Upper lobe of right lung (tissue), 1 donor: ENCODE results near the gene PAK4. TPM values are rescaled to one million over a fixed set of nuclear protein-coding genes. Genes with fewer than 3 reads are reported as not detected.

Experiments used
- ATAC-seq: fragments of 200-7000 bp; cut with Tn5 transposase; one replicate; pipeline ENCODE4 v1.9.1; 2020; ENCODE audit warnings: mild to moderate bottlenecking, moderate library complexity
- DNase-seq: peaks from one replicate; pipeline ENCODE4 v3.0.0-alpha.2; 2020
- H3K27ac ChIP-seq: fragments of 200-600 bp; one replicate; pipeline ENCODE4 v1.8.0; 2022
- H3K27me3 ChIP-seq: fragments of 200-600 bp; one replicate; pipeline ENCODE4 v1.8.0; 2022; ENCODE audit warnings: mild to moderate bottlenecking
- H3K36me3 ChIP-seq: fragments of 200-600 bp; one replicate; pipeline ENCODE4 v1.8.0; 2022
- H3K4me1 ChIP-seq: fragments of 200-600 bp; one replicate; pipeline ENCODE4 v1.8.0; 2022
- H3K4me3 ChIP-seq: fragments of 200-600 bp; one replicate; pipeline ENCODE4 v1.8.0; 2022; ENCODE audit warnings: mild to moderate bottlenecking
- H3K9me3 ChIP-seq: fragments of 200-600 bp; one replicate; pipeline ENCODE4 v1.8.0; 2022
- CTCF ChIP-seq: fragments of 200-600 bp; IDR thresholded peaks from one replicate; pipeline ENCODE4 v1.8.0; 2022; ENCODE audit warnings: antibody characterized with exemption
- intact Hi-C: fragments of 100-400 bp; cut with DNase I; formaldehyde crosslinking; loops from one replicate; pipeline ENCODE4 v1.11.0; 2022
- total RNA-seq: library from RNA; stranded (reverse); fragmentation: NEBNext Ultra II Directional; extraction: Animal tissue kit (Norgen Biotek cat#: 25700); gene quantifications from one replicate; pipeline ENCODE4 v1.2.1, GENCODE V29; 2021
- donor health status: DM: no; HTN: yes; CAD: no; lungs with severe emphysema.

Gene PAK4
- total RNA-seq, 1 donor from 2014 or later, result 72.8 TPM

- Histone ChIP-seq H3K4me3 (no peak overlapping the region), H3K27ac (peak overlapping the region; percentile 86), H3K4me1 (peaks cover 17% of the 10 kb centered on the region), H3K36me3 (peaks cover 33% of the 10 kb centered on the region), H3K27me3 (no peaks in the 10 kb centered on the region), H3K9me3 (no peaks in the 10 kb centered on the region)
- DNase-seq (no peak), ATAC-seq (no peak)
- no peak for TF ChIP-seq CTCF
- intact Hi-C loops, result no loop called here
Observed at GRCh38 chr19:39168258-39169142, 42.9 kb downstream of the PAK4 start.

- Histone ChIP-seq H3K9me3 (no peaks in the 10 kb centered on the region), H3K4me1 (peaks cover 17% of the 10 kb centered on the region), H3K36me3 (peaks cover 39% of the 10 kb centered on the region), H3K27me3 (no peaks in the 10 kb centered on the region), H3K27ac (no peak overlapping the region), H3K4me3 (no peak overlapping the region)
- TF ChIP-seq CTCF, result no peak
- intact Hi-C loops, result no loop called here
- ATAC-seq (no peak), DNase-seq (no peak)
Observed at GRCh38 chr19:39169143-39169810, 43.7 kb downstream of the PAK4 start.

DNA sequence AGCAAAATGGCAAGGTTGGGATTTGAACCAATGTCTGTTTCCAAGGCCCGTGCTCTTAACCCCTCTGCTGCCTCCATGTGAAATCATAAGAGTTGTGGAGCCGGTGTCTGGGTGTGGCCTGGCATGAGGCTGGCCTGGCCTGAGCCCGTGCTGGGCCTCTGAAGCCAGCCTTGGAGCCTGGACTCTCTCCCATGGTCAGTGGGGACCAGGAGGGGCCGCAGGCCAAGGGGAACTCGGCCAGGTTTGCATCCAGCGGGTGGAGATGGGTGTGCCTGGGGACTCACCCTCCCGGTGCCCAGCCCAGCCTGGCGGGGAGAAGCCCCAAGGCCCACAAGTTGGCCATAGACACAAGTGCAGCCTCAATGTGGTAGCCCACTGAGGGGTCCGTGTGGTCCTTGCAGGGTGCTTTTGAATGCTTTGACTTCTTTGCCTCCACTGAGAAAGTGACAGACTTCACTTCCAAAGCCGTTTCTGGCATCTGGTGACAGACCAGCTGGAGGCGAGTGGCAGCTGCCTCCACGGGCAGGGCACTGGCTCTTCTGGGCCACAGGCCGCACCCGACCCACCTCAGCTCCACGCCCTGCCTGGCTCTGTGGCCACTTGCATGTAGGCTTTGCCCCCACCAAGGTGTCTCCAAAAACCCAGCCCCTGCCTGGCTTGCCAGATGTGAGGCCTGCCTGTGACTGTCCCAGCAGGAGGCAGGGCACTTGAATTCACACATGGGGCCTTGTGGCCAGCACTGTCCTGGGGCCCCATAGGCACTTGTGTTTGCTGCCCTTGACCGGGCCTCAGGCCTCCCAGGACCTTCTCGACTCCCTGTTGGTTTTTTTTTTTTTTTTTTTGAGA, 45.0 kb downstream of the PAK4 start:
- Histone ChIP-seq H3K4me1 (peaks cover 17% of the 10 kb centered on the region), H3K4me3 (no peak overlapping the region), H3K36me3 (peaks cover 50% of the 10 kb centered on the region), H3K27ac (peak overlapping the region; percentile 17), H3K27me3 (no peaks in the 10 kb centered on the region), H3K9me3 (no peaks in the 10 kb centered on the region)
- TF ChIP-seq CTCF, result no peak
- ATAC-seq (no peak), DNase-seq (no peak)
- intact Hi-C loops, result no loop called here

DNA sequence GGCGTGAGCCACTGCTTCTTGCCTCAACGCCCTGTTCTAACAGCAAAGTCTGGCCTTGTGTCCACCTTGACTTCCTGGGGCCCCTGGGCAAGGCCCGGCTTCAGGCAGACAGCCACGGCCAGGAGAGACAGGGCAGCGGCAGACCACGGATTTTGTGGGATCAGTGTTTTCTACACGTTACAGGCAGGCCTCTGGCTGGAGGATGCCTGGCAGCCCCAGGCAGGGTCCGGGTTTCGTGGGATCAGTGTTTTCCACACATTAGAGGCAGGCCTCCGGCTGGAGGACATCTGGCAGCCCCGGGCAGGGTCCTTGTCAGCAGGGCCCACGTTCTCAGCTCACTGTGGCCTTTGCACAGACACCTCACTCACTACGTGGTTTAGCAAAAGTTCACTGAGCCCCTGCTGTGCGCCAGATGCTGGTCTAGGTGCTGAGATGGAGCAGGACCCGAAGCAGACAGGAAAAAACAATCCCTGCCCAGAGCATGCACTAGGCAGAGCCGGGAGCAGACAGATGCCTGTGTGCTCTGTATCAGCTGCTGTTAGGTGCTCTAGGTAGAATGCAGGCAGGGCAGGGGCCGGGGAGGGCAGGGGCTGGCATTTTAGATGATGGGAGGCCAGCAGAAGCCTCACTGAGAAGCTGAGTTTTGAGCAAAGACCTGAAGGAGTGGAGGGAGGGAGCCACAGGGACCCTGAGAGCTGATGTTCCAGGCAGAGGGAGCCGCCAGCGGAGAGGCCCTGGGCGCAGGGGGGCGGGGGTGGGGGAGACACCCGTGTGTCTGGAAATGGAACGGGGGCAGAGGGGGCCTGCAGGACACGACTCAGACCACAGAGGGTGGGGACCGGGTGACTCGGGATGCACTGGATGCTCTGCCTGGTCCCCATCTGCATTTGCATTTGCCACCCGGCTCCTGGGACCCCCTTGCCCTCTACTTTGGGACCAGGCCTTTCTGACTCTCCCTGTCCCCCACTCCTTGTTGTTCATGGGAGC, 46.2 kb downstream of the PAK4 start:
- H3K36me3 ChIP-seq, result peaks cover 55% of the 10 kb centered on the region
- intact Hi-C loops, result no loop called here
- H3K4me3 ChIP-seq, result no peak overlapping the region
- TF ChIP-seq CTCF, result no peak
- no peak overlapping the region for H3K27ac ChIP-seq
- no peaks in the 10 kb centered on the region for H3K27me3 ChIP-seq
- ATAC-seq (no peak), DNase-seq (no peak)
- H3K4me1 ChIP-seq, result peaks cover 8% of the 10 kb centered on the region
- no peaks in the 10 kb centered on the region for H3K9me3 ChIP-seq
